Caki2 (cell line): ENCODE results near the gene RBM23. TPM values are rescaled to one million over a fixed set of nuclear protein-coding genes. Genes with fewer than 3 reads are reported as not detected.
"Not testable (repeated sequence)": the region's sequence is repeated elsewhere in the genome, so short reads cannot be mapped to it uniquely, and the experiment has no call there.

ENCODE experiments used
- DNase-seq: peaks from one replicate; pipeline ENCODE4 v3.0.0-alpha.2; 2015; ENCODE audit warnings: low read depth
- in situ Hi-C: cut with HindIII; loops from 2 replicates; pipeline ENCODE4 v1.10.0; 2016; ENCODE audit warnings: low sequenced_read_pairs, low pct_unique_long_range_greater_than_20kb, mixed read lengths
- total RNA-seq: library from RNA; depleted of rRNA; stranded (reverse); fragments of >200 nt; shearing (Covaris generic); gene quantifications from 2 replicates; pipeline ENCODE4 v1.2.3, GENCODE V29; 2014; ENCODE audit warnings: low replicate concordance

The RBM23 gene
- total RNA-seq, 1 experiment from 2014 or later: 87.9 TPM

DNA sequence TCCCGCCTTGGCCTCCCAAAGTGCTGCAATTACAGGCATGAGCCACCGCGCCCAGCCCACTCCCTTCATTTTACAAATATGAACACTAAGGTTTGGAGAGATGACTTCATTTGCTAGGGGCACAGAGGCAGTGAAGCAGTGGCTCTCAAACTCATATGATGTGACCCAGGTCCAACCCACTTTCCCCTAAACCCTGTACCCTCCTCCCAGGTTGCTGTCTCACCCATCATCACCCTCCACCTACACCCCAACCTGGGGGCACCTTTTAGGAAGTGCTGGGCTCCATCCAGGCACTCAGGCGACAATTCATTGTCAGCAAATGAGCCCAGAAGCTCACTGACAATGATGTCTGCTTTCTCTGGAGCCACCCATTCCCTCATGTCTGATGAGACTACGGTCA, 4.8 kb upstream of the RBM23 start:
- DNase-seq: no peak
- in situ Hi-C loops: no loop called here

- no peak for DNase-seq
- in situ Hi-C loops: no loop called here
Observed at GRCh38 chr14:22922294-22922693, 3.3 kb upstream of the RBM23 start.

- DNase-seq: no peak
- in situ Hi-C loops: no loop called here
Observed at GRCh38 chr14:22920697-22921096, 1.7 kb upstream of the RBM23 start.

GRCh38 chr14:22919601-22919921, 612 bp upstream of the RBM23 start:
- DNase-seq: no peak
- in situ Hi-C loops: no loop called here

- DNase-seq: no peak
- in situ Hi-C loops: no loop called here
Observed at GRCh38 chr14:22915886-22916521, 2.9 kb downstream of the RBM23 start.

- in situ Hi-C loops, DNase-seq: not testable (repeated sequence)
Observed at GRCh38 chr14:22914836-22915235, 4.1 kb downstream of the RBM23 start.

DNA sequence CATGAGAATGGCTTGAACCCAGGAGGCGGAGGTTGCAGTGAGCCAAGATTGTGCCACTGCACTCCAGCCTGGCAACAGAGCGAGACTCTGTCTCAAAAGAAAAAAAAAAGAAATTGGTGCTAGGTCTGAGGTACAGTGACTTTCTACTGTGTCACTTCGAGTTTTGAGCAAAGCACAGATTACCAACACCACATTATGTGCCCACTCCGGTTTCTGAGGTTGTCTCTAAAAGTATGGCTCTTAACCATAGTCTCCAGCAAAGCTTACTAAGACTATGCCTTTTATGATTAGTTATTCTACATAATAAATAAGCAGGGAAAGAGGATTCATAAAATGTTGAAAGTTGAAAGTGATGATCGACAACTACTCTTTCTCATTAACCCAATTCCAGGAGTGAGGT, 8.0 kb downstream of the RBM23 start:
- in situ Hi-C loops: no loop called here
- DNase-seq: no peak

GRCh38 chr14:22908601-22909000, 10.3 kb downstream of the RBM23 start:
- DNase-seq: no peak
- in situ Hi-C loops: no loop called here

DNA sequence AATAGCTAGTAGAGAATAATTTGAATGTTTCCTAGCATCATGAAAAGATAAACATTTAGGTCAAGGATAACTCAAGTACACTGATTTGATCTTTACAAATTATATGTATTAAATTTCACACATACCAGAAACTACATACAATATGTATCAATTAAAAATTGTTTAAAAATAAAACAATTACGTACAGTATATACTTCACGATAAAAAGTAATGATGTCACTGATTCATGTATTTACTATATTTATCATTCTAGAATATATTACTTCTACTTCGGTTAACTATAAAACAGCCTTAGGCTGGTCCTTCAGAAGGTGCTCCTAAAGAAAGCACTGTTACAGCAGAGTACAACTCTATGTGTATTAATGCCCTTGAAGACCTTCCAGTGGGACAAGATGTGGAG, 11.5 kb downstream of the RBM23 start:
- DNase-seq: no peak
- in situ Hi-C loops: no loop called here

DNA sequence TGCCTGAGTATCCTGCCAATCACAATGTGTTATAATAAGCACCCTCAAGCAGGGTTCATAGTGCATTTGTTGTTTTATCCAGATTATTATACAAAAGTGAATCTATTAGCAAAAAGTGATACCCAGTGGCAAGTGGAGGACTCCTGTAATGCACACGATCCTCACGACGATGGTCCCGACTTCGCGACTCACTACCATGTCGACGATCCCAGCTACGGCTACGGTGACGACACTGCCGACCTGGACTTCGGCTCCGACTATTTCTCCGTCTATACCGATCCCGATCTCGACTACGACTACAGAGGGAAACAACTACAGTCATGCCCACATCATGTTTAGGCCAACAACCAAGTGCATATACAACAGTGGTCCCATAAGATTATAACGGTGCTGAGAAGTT, 12.9 kb downstream of the RBM23 start:
- in situ Hi-C loops: no loop called here
- no peak for DNase-seq

DNA sequence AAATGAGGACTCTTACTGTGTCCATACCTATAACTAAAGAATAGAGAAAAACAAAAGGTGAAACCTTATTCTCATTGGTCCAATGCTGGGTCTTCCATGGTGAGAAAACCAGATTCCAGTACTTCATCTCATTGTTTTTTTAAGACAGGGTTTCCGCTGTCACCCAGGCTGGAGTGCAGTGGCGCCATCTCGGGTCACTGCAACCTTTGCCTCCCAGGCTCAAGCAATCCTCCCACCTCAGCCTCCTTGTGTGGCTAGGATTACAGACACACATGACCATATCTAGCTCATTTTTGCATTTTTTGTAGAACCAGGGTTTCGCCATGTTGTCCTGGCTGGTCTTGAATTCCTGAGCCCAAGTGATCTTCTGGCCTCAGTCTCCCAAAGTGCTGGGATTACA, 13.3 kb downstream of the RBM23 start:
- in situ Hi-C loops: no loop called here
- DNase-seq: no peak

DNA sequence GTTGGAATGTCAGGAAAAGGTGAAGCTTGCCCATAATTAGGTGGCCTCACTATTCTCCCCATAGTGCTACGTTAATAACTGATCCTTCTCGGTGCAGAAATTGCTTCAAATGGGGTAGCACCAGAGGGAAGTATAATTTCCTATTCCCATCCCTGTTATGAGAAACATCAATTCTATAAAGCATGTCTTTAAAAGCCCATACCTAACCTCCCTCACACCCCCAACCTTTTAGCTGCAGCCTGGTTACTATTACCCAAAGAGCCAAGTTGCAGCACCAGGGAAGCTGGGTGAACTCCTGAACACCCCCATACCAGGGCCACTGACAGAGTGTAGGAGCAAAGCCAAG, 15.2 kb downstream of the RBM23 start:
- in situ Hi-C loops: no loop called here

DNA sequence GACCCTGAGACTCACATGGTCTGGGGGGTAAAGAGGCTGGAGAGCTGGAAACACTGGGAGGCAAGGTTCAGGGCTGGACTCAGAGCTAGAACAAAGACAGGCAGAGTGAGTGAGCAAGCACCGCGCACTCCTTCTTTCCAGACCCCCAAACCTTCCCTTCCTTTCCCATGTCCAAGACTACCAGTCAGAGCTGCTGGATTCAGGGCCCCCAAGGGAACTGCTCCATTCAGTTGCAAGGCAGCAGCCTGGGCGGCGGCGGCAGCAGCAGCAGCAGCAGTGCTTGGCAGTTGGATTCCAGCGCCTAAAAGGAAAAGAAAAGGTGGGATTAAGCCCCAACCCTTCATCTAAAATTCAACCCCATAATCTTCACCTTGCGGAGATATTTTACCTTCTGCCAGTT, 17.1 kb downstream of the RBM23 start:
- DNase-seq: no peak
- in situ Hi-C loops: no loop called here

More for the DNA sequence above, 15.2 kb downstream of the RBM23 start:
- DNase-seq: no peak

DNA sequence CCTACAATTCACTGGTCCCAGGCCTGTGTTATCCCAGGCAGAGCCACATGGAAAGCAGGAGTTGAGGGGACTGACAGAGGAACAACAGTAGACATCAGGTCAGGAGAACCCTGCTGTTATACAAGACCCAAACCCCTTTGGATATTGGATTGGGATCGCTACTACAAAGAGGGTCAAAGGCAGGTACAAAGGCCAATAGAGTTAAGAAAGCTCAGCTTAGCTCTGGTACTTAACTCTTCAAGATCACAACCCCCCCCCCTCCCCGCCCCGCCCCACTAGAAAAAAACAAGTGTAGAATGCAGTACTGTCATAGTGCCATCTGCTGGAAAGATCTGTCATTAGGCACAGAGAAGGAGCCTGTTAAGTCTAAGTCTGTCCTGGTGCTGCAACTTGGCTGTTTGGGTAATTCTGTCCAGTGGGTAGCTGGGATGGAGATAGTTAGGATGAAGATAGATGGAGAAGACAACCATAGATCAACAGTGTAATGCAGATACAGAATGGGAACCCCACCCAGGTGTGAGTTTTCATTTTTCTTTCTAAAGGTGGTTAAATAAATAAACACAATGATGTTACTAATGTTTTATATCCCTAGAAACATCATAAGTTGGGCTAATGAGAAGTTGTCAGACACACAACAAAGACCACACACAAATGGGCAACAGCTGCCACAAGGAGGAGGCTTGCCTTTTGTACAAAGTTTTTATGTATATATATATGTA, 18.7 kb downstream of the RBM23 start:
- DNase-seq: peak; percentile 65
- in situ Hi-C loops: no loop called here

- in situ Hi-C loops: no loop called here
- DNase-seq: peak; percentile 24
Observed at GRCh38 chr14:22898302-22899090, 20.5 kb downstream of the RBM23 start.

DNA sequence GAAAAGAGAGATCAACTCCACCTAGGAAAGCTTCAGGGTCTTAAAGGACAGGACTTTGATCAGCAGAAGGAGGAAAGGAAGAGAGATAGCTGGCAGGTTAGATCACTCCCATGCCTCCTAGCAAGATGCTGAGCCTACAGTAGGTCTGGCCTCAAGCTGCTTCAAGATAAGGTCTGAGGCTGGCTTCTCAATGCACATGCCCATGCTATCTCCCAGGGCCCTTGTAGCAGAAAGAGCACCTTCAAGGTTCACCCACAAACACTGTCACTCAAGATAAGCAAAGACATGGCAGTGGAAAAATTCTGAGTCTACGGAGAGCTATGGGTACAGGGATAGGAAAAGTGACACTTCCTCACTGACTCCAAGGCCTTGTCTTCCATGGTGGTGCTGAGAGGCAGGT, 21.6 kb downstream of the RBM23 start:
- no peak for DNase-seq
- in situ Hi-C loops: no loop called here

DNA sequence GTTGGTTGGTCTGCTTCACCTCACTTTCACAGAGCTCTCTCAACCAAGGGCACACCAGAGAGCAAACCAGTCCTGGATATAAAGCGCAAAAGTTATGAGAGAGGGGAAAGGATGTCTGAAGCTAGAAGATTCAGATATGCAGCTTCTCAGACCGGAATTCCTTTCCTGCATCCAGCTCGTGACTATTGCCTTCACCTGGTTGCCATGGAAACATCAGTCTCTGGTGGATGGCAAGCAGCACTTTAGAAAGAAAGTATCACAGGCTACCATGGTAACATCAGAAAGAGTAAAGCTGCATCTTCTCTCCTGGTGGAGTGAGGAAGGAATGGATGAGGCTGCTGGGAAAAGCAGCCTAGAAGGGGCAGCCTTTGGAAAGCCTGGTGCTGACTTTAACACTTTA, 22.2 kb downstream of the RBM23 start:
- in situ Hi-C loops: no loop called here
- DNase-seq: no peak

DNA sequence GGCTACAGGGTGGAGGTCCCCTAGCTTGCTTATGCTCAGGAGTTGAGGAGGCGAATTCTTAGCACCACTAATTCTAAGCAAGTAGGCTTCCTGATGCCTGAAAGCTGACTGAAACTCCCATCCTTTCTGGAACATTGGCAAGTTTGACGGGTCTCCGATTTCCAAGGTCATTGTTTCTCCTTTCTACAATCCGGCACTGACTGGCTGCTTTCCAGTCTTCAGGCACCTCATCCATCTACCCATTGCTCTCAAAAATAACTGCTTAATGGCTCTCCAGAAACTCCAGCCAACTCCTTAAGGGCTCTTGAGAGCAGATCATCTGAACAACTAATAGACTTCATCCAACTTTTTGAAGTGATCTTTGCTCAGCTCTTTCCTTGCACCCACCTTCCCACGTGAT, 22.6 kb downstream of the RBM23 start:
- in situ Hi-C loops: no loop called here
- DNase-seq: no peak

GRCh38 chr14:22895402-22895801, 23.5 kb downstream of the RBM23 start:
- DNase-seq: no peak
- in situ Hi-C loops: no loop called here

GRCh38 chr14:22893706-22894105, 25.2 kb downstream of the RBM23 start:
- in situ Hi-C loops: no loop called here
- no peak for DNase-seq
